LNCaP clone FGC (cell line): ENCODE results near the gene MAML3.
"Not testable (repeated sequence)": the region's sequence is repeated elsewhere in the genome, so short reads cannot be mapped to it uniquely, and the experiment has no call there.

Experiments used
- DNase-seq: peaks from one replicate; pipeline ENCODE4 v3.0.0-alpha.2; 2011; ENCODE audit warnings: low read depth
- H3K4me3 ChIP-seq: 2 replicates; pipeline ENCODE4 v1.5.1; 2011; ENCODE audit warnings: mild to moderate bottlenecking, low read depth, low read length, control low read depth
- TF ChIP-seq, protein P1 (sequence below): IDR thresholded peaks from 2 replicates; pipeline ENCODE4 v1.5.1; 2012; ENCODE audit warnings: mild to moderate bottlenecking; ENCODE audit not compliant: control insufficient read depth, insufficient read depth; ENCODE audit errors: extremely low read depth

MAML3 gene

GRCh38 chr4:139715746-139716391 is 438.1 kb downstream of the MAML3 start:
- TF ChIP-seq, protein P1, sequence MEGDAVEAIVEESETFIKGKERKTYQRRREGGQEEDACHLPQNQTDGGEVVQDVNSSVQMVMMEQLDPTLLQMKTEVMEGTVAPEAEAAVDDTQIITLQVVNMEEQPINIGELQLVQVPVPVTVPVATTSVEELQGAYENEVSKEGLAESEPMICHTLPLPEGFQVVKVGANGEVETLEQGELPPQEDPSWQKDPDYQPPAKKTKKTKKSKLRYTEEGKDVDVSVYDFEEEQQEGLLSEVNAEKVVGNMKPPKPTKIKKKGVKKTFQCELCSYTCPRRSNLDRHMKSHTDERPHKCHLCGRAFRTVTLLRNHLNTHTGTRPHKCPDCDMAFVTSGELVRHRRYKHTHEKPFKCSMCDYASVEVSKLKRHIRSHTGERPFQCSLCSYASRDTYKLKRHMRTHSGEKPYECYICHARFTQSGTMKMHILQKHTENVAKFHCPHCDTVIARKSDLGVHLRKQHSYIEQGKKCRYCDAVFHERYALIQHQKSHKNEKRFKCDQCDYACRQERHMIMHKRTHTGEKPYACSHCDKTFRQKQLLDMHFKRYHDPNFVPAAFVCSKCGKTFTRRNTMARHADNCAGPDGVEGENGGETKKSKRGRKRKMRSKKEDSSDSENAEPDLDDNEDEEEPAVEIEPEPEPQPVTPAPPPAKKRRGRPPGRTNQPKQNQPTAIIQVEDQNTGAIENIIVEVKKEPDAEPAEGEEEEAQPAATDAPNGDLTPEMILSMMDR, result no peak
- no peak overlapping the region for H3K4me3 ChIP-seq
- DNase-seq, result no peak

DNA sequence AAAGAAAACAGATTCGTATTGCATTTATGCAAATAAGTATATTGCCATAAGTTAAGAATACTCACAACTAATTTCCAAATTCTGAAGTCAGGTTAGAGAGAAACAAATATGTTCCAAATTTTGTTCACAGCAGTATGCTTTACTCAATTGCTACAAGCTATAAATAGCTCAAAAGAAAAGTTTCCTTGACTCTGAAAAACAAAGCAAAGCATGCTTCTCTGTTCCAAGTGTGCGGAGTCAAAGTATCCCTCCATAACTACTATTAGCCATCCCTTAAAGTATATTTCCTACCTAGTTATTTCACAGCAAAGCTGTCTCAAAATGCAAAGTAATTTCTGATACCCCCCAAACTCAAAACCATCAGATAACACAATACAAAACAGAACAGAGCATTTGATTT is 441.1 kb downstream of the MAML3 start:
- H3K4me3 ChIP-seq, result no peak overlapping the region
- DNase-seq, result no peak
- TF ChIP-seq, protein P1, result no peak

- no peak overlapping the region for H3K4me3 ChIP-seq
- TF ChIP-seq, protein P1, result no peak
- no peak for DNase-seq
These were observed 442.5 kb downstream of the MAML3 start for GRCh38 chr4:139711461-139711860.

DNA sequence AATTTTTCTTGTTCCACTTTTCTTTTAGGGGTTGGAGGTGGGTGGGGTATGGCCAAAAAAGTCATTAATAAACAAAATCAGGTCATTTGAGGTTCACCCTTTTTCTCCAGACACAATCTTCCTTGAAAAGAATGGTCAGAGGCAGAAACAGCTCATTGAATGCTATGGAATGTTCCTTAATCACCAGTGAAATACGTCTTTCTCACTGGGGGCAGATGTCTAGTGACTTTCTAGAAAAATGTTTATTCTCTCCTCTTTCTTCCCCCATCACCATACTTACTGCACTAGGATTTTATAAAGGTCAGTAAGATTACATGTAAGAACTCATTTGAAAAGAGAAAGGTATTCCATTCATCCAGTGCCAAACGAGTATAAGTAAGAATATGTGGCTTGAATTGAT is 443.9 kb downstream of the MAML3 start:
- DNase-seq, result no peak
- H3K4me3 ChIP-seq, result no peak overlapping the region
- TF ChIP-seq, protein P1, result no peak

- DNase-seq, result no peak
- TF ChIP-seq, protein P1, result no peak
- no peak overlapping the region for H3K4me3 ChIP-seq
These were observed 444.3 kb downstream of the MAML3 start for GRCh38 chr4:139709660-139710059.

GRCh38 chr4:139704915-139705485 is 449.0 kb downstream of the MAML3 start:
- TF ChIP-seq, protein P1, result no peak
- DNase-seq, result no peak
- H3K4me3 ChIP-seq, result no peak overlapping the region

- TF ChIP-seq, protein P1, result no peak
- no peak overlapping the region for H3K4me3 ChIP-seq
- DNase-seq, result no peak
These were observed 453.4 kb downstream of the MAML3 start for GRCh38 chr4:139700568-139700967.

DNA sequence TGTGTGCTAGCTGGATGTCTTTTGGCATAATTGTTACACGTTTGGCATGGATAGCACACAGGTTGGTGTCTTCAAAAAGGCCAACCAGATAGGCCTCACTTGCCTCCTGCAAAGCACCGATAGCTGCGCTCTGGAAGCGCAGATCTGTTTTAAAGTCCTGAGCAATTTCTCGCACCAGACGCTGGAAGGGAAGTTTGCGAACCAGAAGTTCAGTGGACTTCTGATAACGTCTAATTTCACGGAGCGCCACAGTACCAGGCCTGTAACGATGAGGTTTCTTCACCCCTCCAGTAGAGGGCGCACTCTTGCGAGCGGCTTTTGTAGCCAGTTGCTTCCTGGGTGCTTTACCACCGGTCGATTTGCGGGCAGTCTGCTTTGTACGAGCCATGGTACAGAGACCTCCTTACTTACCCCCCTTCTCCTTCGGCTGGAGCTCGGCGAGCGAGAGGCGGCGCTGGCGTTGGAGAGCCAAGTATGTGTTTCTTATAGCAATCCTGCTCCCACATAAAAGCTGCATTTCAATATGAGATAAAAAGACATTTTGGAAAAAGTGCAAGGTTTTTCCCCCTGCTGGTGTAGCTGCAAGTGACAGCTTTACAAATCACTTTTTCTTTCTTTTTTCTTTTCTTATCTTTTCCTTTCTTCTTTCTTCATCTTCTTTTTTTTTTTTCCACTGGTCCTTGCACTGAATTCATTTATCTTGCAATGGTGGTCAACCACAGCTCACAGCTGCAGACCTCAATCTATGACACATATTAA is 455.6 kb downstream of the MAML3 start:
- DNase-seq, H3K4me3 ChIP-seq: not testable (repeated sequence)
